GM15510 (cell line): ENCODE data around the gene FBXO40.
A peak's percentile ranks its signal among the peaks of the same experiment; 100 is the strongest.

Source experiments
- POLR2A ChIP-seq: IDR thresholded peaks from 3 replicates; pipeline ENCODE4 v1.6.1; 2011; ENCODE audit warnings: borderline replicate concordance; ENCODE audit not compliant: insufficient read length; ENCODE audit errors: extremely low read depth

Gene FBXO40

GRCh38 chr3:121648219-121648958 lies 55.2 kb downstream of the FBXO40 start:
- no peak for TF ChIP-seq POLR2A

DNA sequence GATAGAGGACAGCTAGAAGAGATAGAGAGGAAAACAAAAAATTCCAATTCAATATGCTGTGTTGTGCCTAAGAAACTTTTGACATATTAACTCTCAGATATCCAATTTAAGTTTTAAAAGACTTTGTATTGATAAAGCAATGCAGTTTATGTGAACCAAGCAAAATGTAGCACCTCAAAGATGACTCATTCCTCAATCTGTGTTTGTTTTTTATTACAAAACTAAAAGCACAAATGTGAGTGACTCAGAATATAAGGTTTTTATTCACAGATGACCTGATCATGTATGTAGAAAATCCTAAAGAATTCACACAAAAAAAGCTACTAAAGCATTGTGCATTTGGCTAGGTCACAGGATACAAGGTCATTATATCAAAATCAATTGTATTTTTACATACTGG lies 56.5 kb downstream of the FBXO40 start:
- TF ChIP-seq POLR2A, result no peak

DNA sequence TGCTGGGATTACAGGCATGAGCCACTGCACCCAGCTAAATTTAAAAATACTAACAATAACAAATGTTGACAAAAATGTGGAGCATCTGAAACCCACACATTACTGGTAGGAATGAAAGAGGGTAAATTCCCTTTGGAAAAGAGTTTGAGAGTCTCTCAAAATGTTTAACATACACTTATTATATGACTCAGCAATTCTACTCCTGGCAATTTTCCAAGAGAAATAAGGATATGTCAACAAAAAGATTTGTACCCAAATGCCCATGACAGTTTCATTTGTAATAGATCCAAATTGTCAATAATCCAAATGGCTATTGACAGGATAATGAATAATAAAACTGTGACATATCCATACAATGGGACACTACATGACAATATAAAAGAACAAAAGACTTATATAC lies 58.5 kb downstream of the FBXO40 start:
- no peak for TF ChIP-seq POLR2A

DNA sequence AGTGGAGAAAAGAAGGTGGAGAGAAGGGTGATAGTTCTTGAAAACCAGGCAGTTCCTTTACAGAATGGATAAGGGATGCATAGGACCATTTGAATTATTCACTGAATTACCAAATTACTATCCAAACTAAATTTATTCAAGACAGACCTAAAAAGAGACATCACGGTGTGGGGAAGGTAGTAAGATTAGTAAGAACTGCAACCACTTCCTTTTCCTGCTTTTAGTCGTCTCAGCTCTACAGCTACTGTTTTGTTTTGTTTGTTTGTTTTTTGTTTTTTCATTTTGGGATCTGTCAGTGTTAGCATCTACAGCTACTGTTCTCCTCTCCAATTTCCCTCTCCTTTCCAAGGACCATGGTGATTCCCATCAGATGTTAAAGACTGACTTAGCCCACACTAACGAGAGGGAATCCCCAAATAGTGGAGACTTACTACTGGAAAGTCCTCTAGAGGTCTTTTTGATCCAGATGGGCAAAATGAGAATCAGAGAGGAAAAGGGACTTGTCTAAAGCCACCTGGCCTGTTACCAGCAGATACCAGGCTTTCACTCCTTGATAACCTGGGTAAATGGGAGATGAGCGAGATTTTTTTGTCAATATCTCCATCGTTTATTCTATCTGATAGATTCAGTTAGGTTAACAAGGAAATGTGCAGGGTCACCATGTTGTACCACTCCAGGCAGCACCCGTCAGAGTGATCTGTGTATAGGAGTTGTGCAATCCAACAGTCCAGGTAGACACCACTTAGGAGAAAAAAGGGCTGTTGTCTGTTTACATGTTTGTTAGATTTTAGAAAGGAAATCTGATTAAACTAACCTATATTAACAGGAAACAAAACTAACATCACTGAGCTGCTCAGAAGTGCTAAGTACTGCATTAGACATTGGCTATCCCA lies 61.6 kb downstream of the FBXO40 start:
- no peak for TF ChIP-seq POLR2A

DNA sequence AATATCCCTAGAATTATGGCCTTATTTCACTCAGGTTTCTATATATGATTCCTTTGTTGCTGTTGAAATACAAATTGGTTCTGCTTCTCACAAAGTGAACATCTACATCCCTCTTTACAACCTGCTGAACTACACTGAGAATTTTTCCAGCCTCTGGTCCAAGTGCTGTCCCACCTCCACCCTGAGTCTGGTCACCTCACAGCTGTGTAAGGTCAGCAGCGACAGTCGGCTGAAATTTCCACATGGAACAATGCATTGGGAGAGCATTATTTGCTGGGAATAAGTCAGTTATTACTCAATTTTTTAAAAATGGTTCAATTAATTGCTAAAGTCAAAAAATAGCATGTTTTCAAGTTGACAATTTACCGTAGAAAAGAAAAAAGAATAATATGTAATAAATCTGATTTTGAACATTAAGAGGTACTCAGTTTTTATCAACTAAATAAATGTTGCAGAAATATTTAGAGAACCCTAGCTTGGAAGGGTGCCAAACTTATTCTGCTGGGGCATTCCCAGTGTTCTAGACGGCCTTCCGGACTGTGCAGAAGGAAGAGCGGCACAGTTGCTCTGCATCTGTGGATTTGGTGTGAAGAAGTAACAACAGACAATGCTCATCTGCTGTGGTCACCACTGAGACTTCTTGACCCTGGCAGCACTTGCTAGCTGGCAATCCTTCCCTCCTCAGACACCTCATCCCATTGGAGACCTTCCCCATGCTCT lies 65.7 kb downstream of the FBXO40 start:
- no peak for TF ChIP-seq POLR2A

- TF ChIP-seq POLR2A, result no peak
Measured at GRCh38 chr3:121659586-121659985, 66.4 kb downstream of the FBXO40 start.

DNA sequence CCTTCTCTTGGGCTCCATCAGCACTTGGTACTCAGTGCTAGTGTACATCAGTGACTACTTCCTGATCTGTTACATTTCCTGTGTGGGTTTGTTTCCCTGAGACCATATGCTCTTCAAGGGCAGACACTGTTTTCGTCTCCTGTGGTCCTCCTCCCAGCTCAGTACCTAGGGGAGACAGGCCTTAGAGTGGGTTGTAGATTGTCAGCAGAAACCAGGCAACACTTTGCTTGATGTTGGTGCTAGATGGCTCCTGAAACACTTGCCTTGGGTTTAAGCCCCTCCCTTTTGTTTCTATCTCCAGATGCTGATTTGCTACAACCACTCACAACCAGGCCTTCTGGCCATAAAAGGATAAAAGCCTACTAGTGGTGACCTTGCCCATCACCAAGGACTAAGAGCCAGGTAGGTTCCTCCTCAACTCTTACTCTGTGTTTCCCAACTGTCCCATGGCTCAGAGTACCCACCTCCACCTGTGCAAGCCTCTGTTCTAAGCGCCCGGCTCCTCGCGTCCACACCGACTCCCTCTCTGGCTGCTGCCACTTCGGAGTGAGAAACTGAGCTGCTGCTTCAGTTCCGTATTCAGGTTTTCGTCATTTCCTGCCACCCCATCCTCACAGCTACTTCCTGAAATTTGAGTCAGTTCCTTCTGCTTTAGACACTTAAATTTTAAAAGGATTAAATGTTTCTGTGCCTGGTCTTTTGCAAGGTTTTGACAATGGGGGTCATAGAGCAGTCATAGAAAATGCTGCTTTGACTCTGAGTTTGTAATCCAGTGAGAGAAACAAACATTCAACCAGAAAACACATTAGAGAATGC lies 67.4 kb downstream of the FBXO40 start, which contains the start of gene HCLS1:
Gene HCLS1, minus strand, starts transcription at position 548 of the 816 bp plus-strand sequence. CDS start 2,556 bp downstream, outside the sequence.
- peak; percentile 97 for TF ChIP-seq POLR2A

GRCh38 chr3:121661376-121661775 lies 68.2 kb downstream of the FBXO40 start:
- TF ChIP-seq POLR2A, result no peak

DNA sequence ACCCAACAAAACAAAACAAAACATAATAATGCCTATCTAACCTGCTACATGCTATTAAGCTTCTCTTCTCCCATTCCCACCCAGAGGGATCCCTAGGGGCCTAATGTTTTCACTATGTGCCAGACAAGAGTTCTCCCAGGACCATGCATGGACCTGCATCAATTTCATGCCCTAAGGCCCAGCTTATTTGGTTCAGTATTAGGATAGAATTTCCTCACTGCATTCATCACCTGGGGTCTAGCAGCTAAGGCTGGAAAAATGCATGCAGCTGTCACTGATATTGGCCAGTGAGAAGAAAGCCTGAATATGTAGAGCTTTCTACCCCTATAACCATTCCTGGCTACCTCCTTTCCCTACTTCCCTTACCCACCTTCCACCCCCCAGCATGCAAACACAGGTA lies 69.6 kb downstream of the FBXO40 start:
- TF ChIP-seq POLR2A, result no peak

- no peak for TF ChIP-seq POLR2A
Measured at GRCh38 chr3:121663171-121663847, 70.1 kb downstream of the FBXO40 start.

DNA sequence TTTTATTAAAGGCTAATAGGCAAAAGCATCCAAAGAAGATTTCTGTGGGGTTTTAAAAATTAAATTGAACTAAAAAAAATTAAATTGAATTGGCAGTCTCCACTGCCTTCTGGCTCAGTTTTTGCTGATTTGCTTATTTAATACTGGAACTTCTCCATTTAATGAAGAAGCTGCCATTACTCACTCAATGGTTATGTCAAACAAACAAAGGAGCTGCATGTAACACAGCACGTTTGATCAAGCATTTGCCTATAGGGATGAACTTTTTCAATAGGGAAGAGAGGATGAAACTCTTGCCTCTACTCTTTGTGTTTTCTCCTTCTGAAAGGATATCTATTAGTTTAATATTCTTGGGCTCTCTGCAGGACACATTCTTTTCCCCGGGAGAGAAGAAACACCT lies 72.3 kb downstream of the FBXO40 start:
- TF ChIP-seq POLR2A, result no peak

- TF ChIP-seq POLR2A, result no peak
Measured at GRCh38 chr3:121667333-121667732, 74.2 kb downstream of the FBXO40 start.

- TF ChIP-seq POLR2A, result no peak
Measured at GRCh38 chr3:121670676-121671075, 77.5 kb downstream of the FBXO40 start.

- TF ChIP-seq POLR2A, result no peak
Measured at GRCh38 chr3:121677141-121677540, 84.0 kb downstream of the FBXO40 start.
